Smooth muscle cell (in vitro differentiated cells): ENCODE data around the gene TXNRD2. TPM values are rescaled to one million over a fixed set of nuclear protein-coding genes. Genes with fewer than 3 reads are reported as not detected.
A peak's percentile ranks its signal among the peaks of the same experiment; 100 is the strongest.

ENCODE experiments used
- DNase-seq: peaks from one replicate; lab custom pipeline; 2025; ENCODE audit not compliant: unreplicated experiment; lab: John Stamatoyannopoulos, UW
- H2AFZ ChIP-seq: fragments of 200-600 bp; sonication (generic); 2 replicates; pipeline ENCODE4 v1.6.0; 2016; ENCODE audit warnings: antibody characterized with exemption, low read depth, mild to moderate bottlenecking
- H3F3A ChIP-seq: fragments of 200-600 bp; sonication (generic); 2 replicates; pipeline ENCODE4 v1.6.0; 2017; ENCODE audit warnings: antibody characterized with exemption, low read depth
- H3K27ac ChIP-seq: fragments of 200-600 bp; sonication (generic); 2 replicates; pipeline ENCODE4 v1.5.1; 2016; ENCODE audit warnings: low read depth, mild to moderate bottlenecking
- H3K27me3 ChIP-seq: fragments of 200-600 bp; sonication (generic); 2 replicates; pipeline ENCODE4 v1.6.1; 2016; ENCODE audit warnings: low read depth, mild to moderate bottlenecking
- H3K36me3 ChIP-seq: fragments of 200-600 bp; sonication (generic); 2 replicates; pipeline ENCODE4 v1.5.1; 2016; ENCODE audit warnings: low read depth
- H3K4me1 ChIP-seq: fragments of 200-600 bp; sonication (generic); 2 replicates; pipeline ENCODE4 v1.5.1; 2016; ENCODE audit warnings: low read depth
- H3K4me2 ChIP-seq: fragments of 200-600 bp; sonication (generic); 2 replicates; pipeline ENCODE4 v1.6.0; 2016; ENCODE audit warnings: mild to moderate bottlenecking
- H3K4me3 ChIP-seq: fragments of 200-600 bp; sonication (generic); 2 replicates; pipeline ENCODE4 v1.5.1; 2016; ENCODE audit warnings: mild to moderate bottlenecking
- H3K79me2 ChIP-seq: fragments of 200-600 bp; sonication (generic); 2 replicates; pipeline ENCODE4 v1.6.0; 2016; ENCODE audit warnings: low read depth, mild to moderate bottlenecking
- H3K9ac ChIP-seq: fragments of 200-600 bp; sonication (generic); 2 replicates; pipeline ENCODE4 v1.6.0; 2016; ENCODE audit warnings: low read depth
- H3K9me3 ChIP-seq: fragments of 200-600 bp; sonication (generic); replicated peaks from 2 replicates; pipeline ENCODE4 v1.5.1; 2016; ENCODE audit warnings: low read depth
- H4K20me1 ChIP-seq: fragments of 200-600 bp; sonication (generic); 2 replicates; pipeline ENCODE4 v1.6.0; 2016; ENCODE audit warnings: low read depth
- WGBS: methylation state at CpG from one replicate; pipeline ENCODE4 v1.1.7; 2016; ENCODE audit warnings: low lambda C conversion rate; 5-methylcytosine and 5-hydroxymethylcytosine counted together
- polyA plus RNA-seq: library from polyadenylated mRNA; unstranded; fragments of >200 nt; fragmentation: Nextera tagmentation; extraction: Ambion mirVana; gene quantifications from 2 replicates; pipeline ENCODE4 v1.2.1, GENCODE V29; 2016
- total RNA-seq: library from RNA; depleted of rRNA; stranded (reverse); fragments of >200 nt; gene quantifications from 2 replicates; pipeline ENCODE4 v1.2.3, GENCODE V29; 2014
- TF ChIP-seq, protein P1 (sequence below): fragments of 200-600 bp; sonication (generic); IDR thresholded peaks from 2 replicates; pipeline ENCODE4 v1.5.1; 2017; ENCODE audit warnings: borderline replicate concordance, mild to moderate bottlenecking, antibody characterized with exemption; ENCODE audit not compliant: insufficient read depth, poor library complexity, severe bottlenecking

Gene TXNRD2
- total and polyA plus RNA-seq, 2 experiments from 2014 or later, result 3.2 TPM; not detected in 1

DNA sequence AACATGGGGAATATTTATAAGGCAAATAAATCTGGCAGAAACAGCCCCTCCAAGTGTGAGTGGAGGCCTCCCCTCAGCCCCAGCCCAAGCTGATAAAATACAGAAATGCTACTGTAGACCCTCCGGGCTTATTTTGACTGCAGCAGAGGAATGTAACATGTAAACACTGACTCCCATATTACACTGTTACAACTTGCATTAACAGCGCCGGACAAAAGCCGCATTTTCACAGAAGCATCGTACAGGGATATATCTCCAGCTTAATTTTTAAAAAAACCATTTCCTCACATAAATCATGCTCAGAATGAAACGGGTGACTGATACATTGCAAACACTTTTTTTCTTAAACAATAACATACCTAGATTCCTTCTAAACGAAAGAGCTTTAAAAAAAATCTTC, 36.7 kb downstream of the TXNRD2 start:
- Histone ChIP-seq H2AFZ (no peak overlapping the region), H3F3A (no peaks in the 10 kb centered on the region), H3K27me3 (no peaks in the 10 kb centered on the region), H3K79me2 (no peaks in the 10 kb centered on the region), H3K9ac (no peak overlapping the region), H3K4me1 (peaks cover 15% of the 10 kb centered on the region), H3K36me3 (no peaks in the 10 kb centered on the region), H3K27ac (no peak overlapping the region), H4K20me1 (no peaks in the 10 kb centered on the region), H3K4me2 (peak overlapping the region; percentile 55), H3K9me3 (no peaks in the 10 kb centered on the region), H3K4me3 (no peak overlapping the region)
- TF ChIP-seq, protein P1, sequence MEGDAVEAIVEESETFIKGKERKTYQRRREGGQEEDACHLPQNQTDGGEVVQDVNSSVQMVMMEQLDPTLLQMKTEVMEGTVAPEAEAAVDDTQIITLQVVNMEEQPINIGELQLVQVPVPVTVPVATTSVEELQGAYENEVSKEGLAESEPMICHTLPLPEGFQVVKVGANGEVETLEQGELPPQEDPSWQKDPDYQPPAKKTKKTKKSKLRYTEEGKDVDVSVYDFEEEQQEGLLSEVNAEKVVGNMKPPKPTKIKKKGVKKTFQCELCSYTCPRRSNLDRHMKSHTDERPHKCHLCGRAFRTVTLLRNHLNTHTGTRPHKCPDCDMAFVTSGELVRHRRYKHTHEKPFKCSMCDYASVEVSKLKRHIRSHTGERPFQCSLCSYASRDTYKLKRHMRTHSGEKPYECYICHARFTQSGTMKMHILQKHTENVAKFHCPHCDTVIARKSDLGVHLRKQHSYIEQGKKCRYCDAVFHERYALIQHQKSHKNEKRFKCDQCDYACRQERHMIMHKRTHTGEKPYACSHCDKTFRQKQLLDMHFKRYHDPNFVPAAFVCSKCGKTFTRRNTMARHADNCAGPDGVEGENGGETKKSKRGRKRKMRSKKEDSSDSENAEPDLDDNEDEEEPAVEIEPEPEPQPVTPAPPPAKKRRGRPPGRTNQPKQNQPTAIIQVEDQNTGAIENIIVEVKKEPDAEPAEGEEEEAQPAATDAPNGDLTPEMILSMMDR, result no peak
- DNase-seq, result no peak
- 32% methylated on average over 7 of the region's 7 CpGs for WGBS

GRCh38 chr22:19904174-19904856, 37.3 kb downstream of the TXNRD2 start:
- Histone ChIP-seq H4K20me1 (no peaks in the 10 kb centered on the region), H3K4me3 (no peak overlapping the region), H2AFZ (no peak overlapping the region), H3K27ac (no peak overlapping the region), H3F3A (no peaks in the 10 kb centered on the region), H3K27me3 (no peaks in the 10 kb centered on the region), H3K4me1 (peaks cover 15% of the 10 kb centered on the region), H3K79me2 (no peaks in the 10 kb centered on the region), H3K4me2 (peak overlapping the region; percentile 55), H3K9me3 (no peaks in the 10 kb centered on the region), H3K9ac (no peak overlapping the region), H3K36me3 (no peaks in the 10 kb centered on the region)
- 83% methylated on average over 16 of the region's 16 CpGs for WGBS
- TF ChIP-seq, protein P1, result no peak
- DNase-seq, result no peak

GRCh38 chr22:19903513-19903912, 38.1 kb downstream of the TXNRD2 start:
- Histone ChIP-seq H3F3A (no peaks in the 10 kb centered on the region), H3K27me3 (no peaks in the 10 kb centered on the region), H3K79me2 (no peaks in the 10 kb centered on the region), H3K4me2 (no peak overlapping the region), H3K4me3 (no peak overlapping the region), H3K27ac (no peak overlapping the region), H3K36me3 (no peaks in the 10 kb centered on the region), H2AFZ (no peak overlapping the region), H3K4me1 (peaks cover 15% of the 10 kb centered on the region), H3K9me3 (no peaks in the 10 kb centered on the region), H3K9ac (no peak overlapping the region), H4K20me1 (no peaks in the 10 kb centered on the region)
- no peak for DNase-seq
- TF ChIP-seq, protein P1, result no peak
- 79% methylated on average over 12 of the region's 12 CpGs for WGBS

DNA sequence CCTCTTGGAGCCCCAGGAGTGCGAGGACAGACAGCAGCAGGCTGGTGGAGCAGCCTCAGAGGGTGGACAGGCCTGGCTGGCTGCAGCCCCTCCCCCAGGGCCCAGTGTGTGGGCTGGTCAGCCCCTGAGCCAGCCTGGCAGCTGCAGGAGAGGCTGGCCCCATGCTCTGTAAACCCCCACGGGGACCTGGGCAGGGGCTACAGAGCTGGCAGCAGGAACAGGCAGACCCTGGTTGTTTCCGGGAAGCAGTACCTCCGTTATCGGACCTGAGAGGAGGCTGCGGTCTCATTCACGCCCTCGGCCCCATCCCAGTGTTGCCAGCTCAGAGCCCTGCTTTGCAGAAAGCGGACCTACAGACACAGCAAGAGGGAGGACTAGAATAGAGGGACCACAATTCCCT, 38.6 kb downstream of the TXNRD2 start:
- H3K4me2 ChIP-seq, result peak overlapping the region; percentile 57
- H3K27ac ChIP-seq, result no peak overlapping the region
- H3K27me3 ChIP-seq, result no peaks in the 10 kb centered on the region
- H3K9ac ChIP-seq, result no peak overlapping the region
- TF ChIP-seq, protein P1, result no peak
- H3K4me1 ChIP-seq, result peaks cover 15% of the 10 kb centered on the region
- H3K9me3 ChIP-seq, result no peaks in the 10 kb centered on the region
- H3F3A ChIP-seq, result no peaks in the 10 kb centered on the region
- no peaks in the 10 kb centered on the region for H3K79me2 ChIP-seq
- 57% methylated on average over 9 of the region's 9 CpGs for WGBS
- no peaks in the 10 kb centered on the region for H3K36me3 ChIP-seq
- DNase-seq, result no peak
- no peaks in the 10 kb centered on the region for H4K20me1 ChIP-seq
- H3K4me3 ChIP-seq, result no peak overlapping the region
- H2AFZ ChIP-seq, result peak overlapping the region; percentile 37
